H1 (cell line): ENCODE measurements around the gene AKAP7.
"Not testable (repeated sequence)": the region's sequence is repeated elsewhere in the genome, so short reads cannot be mapped to it uniquely, and the experiment has no call there.

ENCODE experiments used
- JUND ChIP-seq: IDR thresholded peaks from 2 replicates; pipeline ENCODE4 v1.6.1; 2011; ENCODE audit warnings: mild to moderate bottlenecking, improper control_type of control experiment, low read length
- POLR2A ChIP-seq, 2 experiments: IDR thresholded peaks; 1 replicate in 1 of 2; 2 replicates in 1 of 2; pipeline ENCODE4 v1.6.1; 2011; ENCODE audit warnings: low read depth in 2 of 2, low read length in 2 of 2, mild to moderate bottlenecking in 2 of 2; ENCODE audit errors: control extremely low read depth in 1 of 2
- TBP ChIP-seq: IDR thresholded peaks from 2 replicates; pipeline ENCODE4 v1.6.1; 2011; ENCODE audit warnings: low read depth, low read length, improper control_type of control experiment
- YY1 ChIP-seq: IDR thresholded peaks from 2 replicates; pipeline ENCODE4 v1.6.1; 2011; ENCODE audit warnings: low read depth, mild to moderate bottlenecking, low read length
- TF ChIP-seq, protein P1 (sequence below), 3 experiments: IDR thresholded peaks; 1 replicate in 2 of 3; 2 replicates in 1 of 3; pipeline versions ENCODE4 v1.5.1 to v1.6.1; 2011; ENCODE audit warnings: low read length in 3 of 3, mild to moderate bottlenecking in 3 of 3, inconsistent platforms in 2 of 3, low read depth in 1 of 3, moderate library complexity in 1 of 3; ENCODE audit not compliant: insufficient read depth in 1 of 3; ENCODE audit errors: control extremely low read depth in 1 of 3

DNA sequence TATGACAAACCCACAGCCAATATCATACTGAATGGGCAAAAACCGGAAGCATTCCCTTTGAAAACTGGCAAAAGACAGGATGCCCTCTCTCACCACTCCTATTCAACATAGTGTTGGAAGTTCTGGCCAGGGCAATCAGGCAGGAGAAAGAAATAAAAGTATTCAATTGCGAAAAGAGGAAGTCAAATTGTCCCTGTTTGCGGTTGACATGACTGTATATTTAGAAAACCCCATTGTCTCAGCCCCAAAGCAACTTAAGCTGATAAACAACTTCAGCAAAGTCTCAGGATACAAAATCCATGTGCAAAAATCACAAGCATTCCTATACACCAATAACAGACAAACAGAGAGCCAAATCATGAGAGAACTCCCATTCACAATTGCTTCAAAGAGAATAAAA, 44.9 kb upstream of the AKAP7 start:
- TF ChIP-seq, protein P1, sequence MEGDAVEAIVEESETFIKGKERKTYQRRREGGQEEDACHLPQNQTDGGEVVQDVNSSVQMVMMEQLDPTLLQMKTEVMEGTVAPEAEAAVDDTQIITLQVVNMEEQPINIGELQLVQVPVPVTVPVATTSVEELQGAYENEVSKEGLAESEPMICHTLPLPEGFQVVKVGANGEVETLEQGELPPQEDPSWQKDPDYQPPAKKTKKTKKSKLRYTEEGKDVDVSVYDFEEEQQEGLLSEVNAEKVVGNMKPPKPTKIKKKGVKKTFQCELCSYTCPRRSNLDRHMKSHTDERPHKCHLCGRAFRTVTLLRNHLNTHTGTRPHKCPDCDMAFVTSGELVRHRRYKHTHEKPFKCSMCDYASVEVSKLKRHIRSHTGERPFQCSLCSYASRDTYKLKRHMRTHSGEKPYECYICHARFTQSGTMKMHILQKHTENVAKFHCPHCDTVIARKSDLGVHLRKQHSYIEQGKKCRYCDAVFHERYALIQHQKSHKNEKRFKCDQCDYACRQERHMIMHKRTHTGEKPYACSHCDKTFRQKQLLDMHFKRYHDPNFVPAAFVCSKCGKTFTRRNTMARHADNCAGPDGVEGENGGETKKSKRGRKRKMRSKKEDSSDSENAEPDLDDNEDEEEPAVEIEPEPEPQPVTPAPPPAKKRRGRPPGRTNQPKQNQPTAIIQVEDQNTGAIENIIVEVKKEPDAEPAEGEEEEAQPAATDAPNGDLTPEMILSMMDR (IDR thresholded peaks at IDR 0.05; ENCODE audit: control extremely low read depth in 1 of 3, insufficient read depth in 1 of 3, low read depth in 1 of 3, low read length in 3 of 3): not testable (repeated sequence)
- not testable (repeated sequence) for TF ChIP-seq TBP; JUND; POLR2A (IDR thresholded peaks at IDR 0.05; ENCODE audit: control extremely low read depth in 1 of 2, low read depth in 2 of 2, low read length in 2 of 2); YY1
